Measurements from ENCODE around the gene ZP1. TPM values are rescaled to one million over a fixed set of nuclear protein-coding genes. Genes with fewer than 3 reads are reported as not detected.

The ZP1 gene
- total RNA-seq, 2 experiments from 2014 or later: not detected

GRCh38 chr11:60857378-60858232 is 9.7 kb upstream of the ZP1 start:
- Histone ChIP-seq H3K4me2 (ENCODE audit: low read length) (no peak overlapping the region), H3K27ac (ENCODE audit: low read depth, low read length, poor library complexity, severe bottlenecking) (no peak overlapping the region), H3K36me3 (ENCODE audit: insufficient read depth, low read length) (0 out of 2 replicates have a peak, but pooled peaks cover 11% of the 10 kb centered on the region), H3K4me3 (ENCODE audit: low read depth, low read length, poor library complexity, severe bottlenecking) (no peak overlapping the region), H3K9me3 (ENCODE audit: low read length) (no peaks in the 10 kb centered on the region), H2AFZ (ENCODE audit: low read length) (no peak overlapping the region), H3K79me2 (ENCODE audit: insufficient read depth, low read depth, low read length) (no peaks in the 10 kb centered on the region), H4K20me1 (ENCODE audit: insufficient read depth, low read length) (no peaks in the 10 kb centered on the region), H3K4me1 (ENCODE audit: insufficient read depth, low read length, poor library complexity, severe bottlenecking) (peaks cover 10% of the 10 kb centered on the region), H3K9me2 (ENCODE audit: insufficient read depth, low read length) (no peaks in the 10 kb centered on the region)
- ChIA-PET CTCF (ENCODE audit: unreplicated experiment) (no interaction called here), POLR2A (no interaction called here)
- intact Hi-C loops (cut with micrococcal nuclease; ENCODE audit: unreplicated experiment): no loop called here
- DNase-seq (ENCODE audit: low spot score): no peak
- TF ChIP-seq EZH2phosphoT487 (IDR thresholded peaks at IDR 0.05; ENCODE audit: borderline replicate concordance, low read depth, low read length) (no peak), CTCF (conservative IDR thresholded peaks at IDR 0.05; ENCODE audit: low read length) (no peak)
- no TSS peak for BruUV-seq (replicated peaks)

- intact Hi-C loops (cut with micrococcal nuclease; ENCODE audit: unreplicated experiment): no loop called here
- Histone ChIP-seq H3K27ac (ENCODE audit: low read depth, low read length, poor library complexity, severe bottlenecking) (no peak overlapping the region), H3K4me2 (ENCODE audit: low read length) (0 out of 2 replicates have a peak overlapping the region, but pooled peaks have one; percentile 4), H3K4me3 (ENCODE audit: low read depth, low read length, poor library complexity, severe bottlenecking) (no peak overlapping the region), H4K20me1 (ENCODE audit: insufficient read depth, low read length) (no peaks in the 10 kb centered on the region), H3K9me3 (ENCODE audit: low read length) (no peaks in the 10 kb centered on the region), H2AFZ (ENCODE audit: low read length) (no peak overlapping the region), H3K9me2 (ENCODE audit: insufficient read depth, low read length) (no peaks in the 10 kb centered on the region), H3K4me1 (ENCODE audit: insufficient read depth, low read length, poor library complexity, severe bottlenecking) (peaks cover 10% of the 10 kb centered on the region), H3K36me3 (ENCODE audit: insufficient read depth, low read length) (0 out of 2 replicates have a peak, but pooled peaks cover 8% of the 10 kb centered on the region), H3K79me2 (ENCODE audit: insufficient read depth, low read depth, low read length) (no peaks in the 10 kb centered on the region)
- CTCF ChIA-PET (ENCODE audit: unreplicated experiment): no interaction called here
- POLR2A ChIA-PET: no interaction called here
- BruUV-seq (replicated peaks): no TSS peak
- no peak for TF ChIP-seq CTCF (conservative IDR thresholded peaks at IDR 0.05; ENCODE audit: low read length)
- TF ChIP-seq EZH2phosphoT487 (IDR thresholded peaks at IDR 0.05; ENCODE audit: borderline replicate concordance, low read depth, low read length): no peak
- no peak for DNase-seq (ENCODE audit: low spot score)
Observed at GRCh38 chr11:60858236-60858635, 9.1 kb upstream of the ZP1 start.

Measured in OCI-LY7 (cell line).